ENCODE data around the gene TBCK. TPM values are rescaled to one million over a fixed set of nuclear protein-coding genes. Genes with fewer than 3 reads are reported as not detected.

The TBCK gene
- total and polyA plus RNA-seq, 2 experiments from 2014 or later, result 13.9 to 28.9 TPM

DNA sequence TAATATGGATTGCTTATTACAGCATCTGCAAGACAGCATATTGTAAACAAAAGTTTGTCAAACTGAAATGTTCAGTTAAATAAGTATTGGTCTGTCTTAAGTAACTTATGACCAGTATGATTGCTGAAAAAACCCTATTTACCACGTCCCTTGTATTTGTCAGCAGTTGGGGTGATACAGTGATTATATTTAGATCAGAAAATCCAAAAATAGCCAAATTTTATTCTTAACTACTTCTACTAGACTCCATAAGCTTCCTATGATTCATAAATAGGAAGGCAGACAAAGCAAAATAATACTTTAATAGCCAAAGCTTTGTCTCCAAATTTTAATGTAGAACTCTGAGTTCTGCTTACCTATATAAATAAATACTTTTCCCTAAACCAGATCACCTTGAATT lies 45.3 kb downstream of the TBCK start (continued):
- TF ChIP-seq, protein P1, sequence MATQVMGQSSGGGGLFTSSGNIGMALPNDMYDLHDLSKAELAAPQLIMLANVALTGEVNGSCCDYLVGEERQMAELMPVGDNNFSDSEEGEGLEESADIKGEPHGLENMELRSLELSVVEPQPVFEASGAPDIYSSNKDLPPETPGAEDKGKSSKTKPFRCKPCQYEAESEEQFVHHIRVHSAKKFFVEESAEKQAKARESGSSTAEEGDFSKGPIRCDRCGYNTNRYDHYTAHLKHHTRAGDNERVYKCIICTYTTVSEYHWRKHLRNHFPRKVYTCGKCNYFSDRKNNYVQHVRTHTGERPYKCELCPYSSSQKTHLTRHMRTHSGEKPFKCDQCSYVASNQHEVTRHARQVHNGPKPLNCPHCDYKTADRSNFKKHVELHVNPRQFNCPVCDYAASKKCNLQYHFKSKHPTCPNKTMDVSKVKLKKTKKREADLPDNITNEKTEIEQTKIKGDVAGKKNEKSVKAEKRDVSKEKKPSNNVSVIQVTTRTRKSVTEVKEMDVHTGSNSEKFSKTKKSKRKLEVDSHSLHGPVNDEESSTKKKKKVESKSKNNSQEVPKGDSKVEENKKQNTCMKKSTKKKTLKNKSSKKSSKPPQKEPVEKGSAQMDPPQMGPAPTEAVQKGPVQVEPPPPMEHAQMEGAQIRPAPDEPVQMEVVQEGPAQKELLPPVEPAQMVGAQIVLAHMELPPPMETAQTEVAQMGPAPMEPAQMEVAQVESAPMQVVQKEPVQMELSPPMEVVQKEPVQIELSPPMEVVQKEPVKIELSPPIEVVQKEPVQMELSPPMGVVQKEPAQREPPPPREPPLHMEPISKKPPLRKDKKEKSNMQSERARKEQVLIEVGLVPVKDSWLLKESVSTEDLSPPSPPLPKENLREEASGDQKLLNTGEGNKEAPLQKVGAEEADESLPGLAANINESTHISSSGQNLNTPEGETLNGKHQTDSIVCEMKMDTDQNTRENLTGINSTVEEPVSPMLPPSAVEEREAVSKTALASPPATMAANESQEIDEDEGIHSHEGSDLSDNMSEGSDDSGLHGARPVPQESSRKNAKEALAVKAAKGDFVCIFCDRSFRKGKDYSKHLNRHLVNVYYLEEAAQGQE (IDR thresholded peaks at IDR 0.05; ENCODE audit: unreplicated experiment), result no peak

DNA sequence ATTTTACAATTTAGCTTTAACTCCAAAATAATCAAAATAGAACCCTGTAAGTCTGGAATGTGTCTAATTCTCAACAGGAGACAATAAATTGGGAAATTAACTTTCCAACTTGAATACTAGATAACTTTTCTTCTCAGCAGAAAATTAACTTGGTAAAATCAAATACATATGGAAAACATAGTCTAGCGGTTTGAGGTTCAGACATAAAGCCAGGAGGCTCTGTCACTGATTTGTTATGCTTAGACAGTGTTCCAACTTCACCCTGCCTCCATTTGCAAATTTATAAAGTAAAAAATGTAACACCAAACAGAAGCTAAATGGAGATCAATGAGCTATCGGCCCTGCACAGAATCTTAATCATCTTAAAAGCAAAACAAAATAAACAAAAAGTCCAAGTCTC lies 46.3 kb downstream of the TBCK start:
- H2AFZ ChIP-seq, result no peak overlapping the region
- Mint-ChIP-seq H3K4me3 (no peak overlapping the region), H3K27me3 (ENCODE audit: insufficient read depth, low read depth, poor library complexity) (no peaks in the 10 kb centered on the region), H3K9me3 (no peaks in the 10 kb centered on the region), H3K4me1 (peaks cover 14% of the 10 kb centered on the region), H3K27ac (no peak overlapping the region), H3K36me3 (ENCODE audit: low read depth) (peaks cover 5% of the 10 kb centered on the region)
- no peaks in the 10 kb centered on the region for H3K36me3 ChIP-seq (ENCODE audit: insufficient read depth)
- ATAC-seq (no peak), DNase-seq (ENCODE audit: low spot score) (no peak)
- H3K27ac ChIP-seq (ENCODE audit: low read depth), result no peak overlapping the region
- H3K79me2 ChIP-seq (replicated peaks; ENCODE audit: insufficient read depth), result no peaks in the 10 kb centered on the region; the same call in none of the 2 replicates
- no peaks in the 10 kb centered on the region for H4K20me1 ChIP-seq (replicated peaks; ENCODE audit: insufficient read depth)
- H3K9me2 ChIP-seq (ENCODE audit: insufficient read depth), result no peaks in the 10 kb centered on the region
- peaks cover 10% of the 10 kb centered on the region; the same call in 1 of the 2 replicates for H3K4me1 ChIP-seq (ENCODE audit: insufficient read depth)
- no peaks in the 10 kb centered on the region for H3K27me3 ChIP-seq (ENCODE audit: insufficient read depth)
- no peaks in the 10 kb centered on the region for H3F3A ChIP-seq (replicated peaks; ENCODE audit: low read depth)
- H3K4me3 ChIP-seq, result no peak overlapping the region
- H3K4me2 ChIP-seq, result no peak overlapping the region
- TF ChIP-seq, protein P1 (IDR thresholded peaks at IDR 0.05; ENCODE audit: unreplicated experiment), result no peak
- TF ChIP-seq ZNF331 (CRISPR knock-in tag; IDR thresholded peaks at IDR 0.05; ENCODE audit: low read depth) (no peak), EZH2 (IDR thresholded peaks at IDR 0.05; ENCODE audit: low read depth, unreplicated experiment) (no peak), CREB1 (CRISPR knock-in tag; IDR thresholded peaks at IDR 0.05; ENCODE audit: low read depth) (no peak), EZH2phosphoT487 (IDR thresholded peaks at IDR 0.05; ENCODE audit: unreplicated experiment) (no peak), NANOG (IDR thresholded peaks at IDR 0.05; ENCODE audit: borderline replicate concordance) (no peak), POLR2AphosphoS5 (IDR thresholded peaks at IDR 0.05; ENCODE audit: low read depth) (no peak), ZNF114 (CRISPR knock-in tag; IDR thresholded peaks at IDR 0.05) (no peak), ZNF462 (CRISPR knock-in tag; IDR thresholded peaks at IDR 0.05) (no peak)
- TF ChIP-seq, protein P2, sequence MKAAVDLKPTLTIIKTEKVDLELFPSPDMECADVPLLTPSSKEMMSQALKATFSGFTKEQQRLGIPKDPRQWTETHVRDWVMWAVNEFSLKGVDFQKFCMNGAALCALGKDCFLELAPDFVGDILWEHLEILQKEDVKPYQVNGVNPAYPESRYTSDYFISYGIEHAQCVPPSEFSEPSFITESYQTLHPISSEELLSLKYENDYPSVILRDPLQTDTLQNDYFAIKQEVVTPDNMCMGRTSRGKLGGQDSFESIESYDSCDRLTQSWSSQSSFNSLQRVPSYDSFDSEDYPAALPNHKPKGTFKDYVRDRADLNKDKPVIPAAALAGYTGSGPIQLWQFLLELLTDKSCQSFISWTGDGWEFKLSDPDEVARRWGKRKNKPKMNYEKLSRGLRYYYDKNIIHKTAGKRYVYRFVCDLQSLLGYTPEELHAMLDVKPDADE (IDR thresholded peaks at IDR 0.05), result no peak

Measured in GM23338 (cell line).